Fibroblast of skin of scalp (primary cell): ENCODE results near the gene SRPRA.

Source experiments
- DNase-seq: peaks from one replicate; pipeline ENCODE4 v3.0.0-alpha.2; 2013

Gene SRPRA

DNA sequence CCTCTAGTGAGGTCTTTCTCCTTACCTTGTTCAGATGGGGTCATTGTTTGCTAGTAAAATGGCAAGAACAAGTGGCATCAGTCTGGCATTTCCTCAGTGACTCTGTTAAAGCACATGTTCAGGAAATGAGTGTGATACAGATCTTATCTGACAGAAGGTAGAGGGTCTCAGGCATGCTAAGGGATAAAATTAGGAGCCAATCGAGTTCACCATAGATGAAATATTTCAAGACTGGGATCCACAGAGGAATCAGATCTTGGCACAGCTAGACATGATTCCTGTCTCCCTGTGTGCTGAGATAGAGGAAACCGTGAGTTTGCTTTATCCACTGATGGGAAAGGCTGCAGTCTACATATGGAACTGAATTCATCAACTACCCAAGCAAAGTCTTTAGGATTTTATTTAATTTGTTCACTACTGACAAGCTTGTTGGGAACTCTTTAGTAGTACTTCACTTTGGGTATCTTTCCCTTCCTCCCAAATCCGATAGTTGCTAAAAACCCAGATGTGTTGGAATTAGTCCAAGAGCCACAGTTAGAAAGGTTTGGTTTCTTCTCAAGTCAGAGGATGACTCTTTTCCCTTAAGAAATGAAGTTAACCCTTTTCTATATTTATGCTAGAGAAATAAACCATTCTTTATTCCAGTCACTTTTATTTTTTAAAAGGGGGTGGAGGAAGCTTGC is 38.7 kb downstream of the SRPRA start:
- peak; percentile 6 for DNase-seq

DNA sequence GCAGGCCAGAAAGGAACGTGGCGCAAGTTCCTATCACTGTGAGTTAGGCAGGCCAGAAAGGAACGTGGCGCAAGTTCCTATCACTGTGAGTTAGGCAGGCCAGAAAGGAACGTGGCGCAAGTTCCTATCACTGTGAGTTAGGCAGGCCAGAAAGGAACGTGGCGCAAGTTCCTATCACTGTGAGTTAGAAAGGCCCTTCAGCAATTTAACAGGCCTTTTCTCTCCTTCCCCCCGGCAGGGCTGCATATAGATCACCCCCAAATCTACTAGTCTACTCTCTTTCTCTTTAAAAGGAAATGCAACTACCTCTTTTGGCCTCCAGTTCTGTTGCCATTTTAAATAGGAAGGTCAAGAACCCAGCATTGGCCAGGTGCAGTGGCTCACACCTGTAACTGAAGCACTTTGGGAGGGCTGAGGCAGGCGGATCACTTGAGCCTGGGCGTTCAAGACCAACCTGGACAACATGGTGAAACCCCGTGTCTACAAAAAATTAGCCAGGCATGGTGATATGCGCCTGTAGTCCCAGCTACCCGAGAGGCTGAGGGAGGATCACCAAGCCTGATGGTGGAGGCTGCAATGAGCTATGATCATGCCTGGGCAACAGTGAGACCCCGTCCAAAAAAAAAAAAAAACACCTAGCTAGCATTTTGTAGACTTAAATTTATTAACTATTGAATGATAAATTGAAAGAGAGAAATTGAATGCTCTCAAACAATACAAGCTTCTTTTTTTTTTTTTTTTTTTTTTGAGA is 42.2 kb downstream of the SRPRA start:
- no peak for DNase-seq

DNA sequence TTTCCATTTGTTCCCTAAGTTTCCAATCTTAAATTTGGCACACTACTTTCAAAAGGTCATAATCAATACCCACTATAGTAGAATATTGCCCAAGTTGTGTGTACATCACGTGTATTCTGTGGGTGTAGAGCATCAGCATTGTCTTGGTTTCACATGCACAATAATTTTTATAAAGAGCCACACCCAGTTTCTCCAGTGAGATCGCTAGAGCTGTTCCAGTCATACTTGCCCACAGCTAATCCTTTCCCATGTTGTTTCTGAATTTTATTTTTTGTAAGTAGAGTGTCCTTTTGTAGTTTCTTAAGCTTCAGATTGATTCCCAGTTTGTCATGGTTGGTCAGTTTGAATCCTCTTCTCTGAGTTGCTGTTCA is 43.4 kb downstream of the SRPRA start:
- no peak for DNase-seq

DNA sequence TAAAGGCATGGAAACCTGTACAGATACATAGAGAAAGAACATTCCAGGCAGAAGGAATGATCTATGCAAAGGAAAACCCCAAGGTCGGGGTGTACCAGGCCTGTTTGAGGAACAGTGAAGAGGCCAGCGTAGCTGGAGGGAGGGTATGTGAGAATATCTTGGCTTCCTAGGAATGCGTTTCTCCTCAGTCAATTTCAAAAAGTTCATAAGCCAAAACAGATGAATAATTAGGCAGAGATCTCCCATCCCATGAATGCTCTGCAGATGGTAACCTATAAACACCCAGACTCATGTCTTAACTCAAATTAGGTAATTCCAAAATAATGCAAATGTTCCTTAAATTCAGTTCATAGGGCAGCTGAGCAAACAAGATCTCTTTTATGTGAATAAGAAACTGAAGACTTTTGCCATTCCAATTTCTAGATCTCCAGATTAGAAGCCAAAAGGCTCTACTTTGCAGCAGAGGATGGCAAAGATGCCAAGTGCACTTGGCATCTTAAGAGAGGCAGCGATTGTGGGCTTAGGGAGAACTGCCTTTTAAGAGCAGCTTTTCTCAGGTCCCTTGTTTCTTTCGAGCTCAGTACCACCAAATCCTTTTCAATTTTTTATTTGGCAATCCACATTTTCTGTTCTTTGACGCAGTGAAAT is 43.9 kb downstream of the SRPRA start:
- DNase-seq, result no peak

DNA sequence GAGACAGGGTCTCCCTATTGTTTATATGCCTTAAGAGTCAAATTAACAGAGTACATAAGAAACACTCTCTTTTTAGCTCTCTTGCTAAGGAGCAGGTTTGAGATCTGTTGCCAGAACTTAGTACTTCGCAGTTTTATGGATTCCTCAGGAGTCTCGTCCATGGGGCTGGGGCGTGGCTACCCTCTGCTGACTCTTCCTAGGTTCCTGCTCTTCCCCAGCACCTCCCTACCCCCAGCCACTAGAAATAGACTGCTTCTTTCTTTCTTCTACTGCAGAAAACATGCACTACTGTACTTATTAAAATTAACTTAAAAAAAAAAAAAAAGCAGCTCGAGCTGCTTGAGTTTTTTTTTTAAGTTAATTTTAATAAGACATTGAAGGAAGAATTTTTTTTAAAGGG is 49.1 kb downstream of the SRPRA start:
- DNase-seq, result no peak

DNA sequence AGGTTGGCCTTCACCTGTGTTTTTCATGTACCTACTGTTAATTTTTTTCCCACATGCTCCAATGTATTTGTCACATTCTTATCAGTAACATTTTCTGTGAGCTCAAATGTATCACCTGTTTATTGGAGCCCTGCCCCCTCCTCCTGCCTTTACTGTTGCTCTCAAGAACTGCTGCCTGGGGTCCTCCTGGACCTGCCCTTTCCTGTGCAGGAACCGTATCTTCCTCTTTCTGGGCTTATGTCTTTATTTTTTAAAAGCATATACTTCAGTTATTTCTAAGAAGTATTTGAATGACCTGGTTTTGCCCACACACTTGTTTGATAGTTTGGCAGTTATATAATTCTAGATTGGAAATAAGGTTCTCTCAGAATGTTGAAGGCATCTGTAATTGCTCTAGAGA is 51.2 kb downstream of the SRPRA start:
- DNase-seq, result no peak

DNA sequence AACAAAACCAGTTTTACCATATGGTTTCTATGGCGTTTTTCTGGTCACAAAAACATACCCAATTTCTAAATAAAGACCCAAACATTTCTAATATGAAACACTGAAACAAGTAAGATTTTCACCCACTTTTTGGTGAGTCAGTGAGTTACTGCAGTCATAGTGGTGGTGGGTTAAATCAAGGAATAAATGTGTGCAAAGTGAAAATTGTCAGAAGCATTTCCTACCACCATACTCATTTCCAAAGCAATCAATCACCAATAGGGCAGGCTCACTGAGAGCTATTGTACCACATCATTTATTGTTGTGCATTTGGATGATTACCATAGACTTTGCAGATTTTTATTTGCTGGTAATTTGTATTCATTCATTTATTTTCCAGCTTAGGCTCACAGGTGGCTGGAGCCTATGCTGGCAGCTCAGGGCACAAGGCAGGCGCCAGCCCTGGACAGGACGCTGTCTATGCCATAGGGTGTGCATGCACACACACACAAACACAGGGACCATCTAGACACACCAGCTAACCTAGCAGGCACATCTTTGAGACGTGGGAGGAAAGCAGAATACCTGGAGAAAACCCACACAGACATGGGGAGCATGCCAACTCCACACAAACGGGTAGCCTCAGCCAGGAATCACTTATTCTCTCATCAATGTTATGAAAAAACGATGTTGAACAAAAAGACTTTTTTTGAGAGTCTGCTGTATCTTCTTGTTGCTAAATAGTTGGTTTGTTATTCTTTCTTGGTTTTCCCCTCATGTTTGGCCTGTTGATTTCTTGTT is 52.0 kb downstream of the SRPRA start:
- DNase-seq, result no peak

DNA sequence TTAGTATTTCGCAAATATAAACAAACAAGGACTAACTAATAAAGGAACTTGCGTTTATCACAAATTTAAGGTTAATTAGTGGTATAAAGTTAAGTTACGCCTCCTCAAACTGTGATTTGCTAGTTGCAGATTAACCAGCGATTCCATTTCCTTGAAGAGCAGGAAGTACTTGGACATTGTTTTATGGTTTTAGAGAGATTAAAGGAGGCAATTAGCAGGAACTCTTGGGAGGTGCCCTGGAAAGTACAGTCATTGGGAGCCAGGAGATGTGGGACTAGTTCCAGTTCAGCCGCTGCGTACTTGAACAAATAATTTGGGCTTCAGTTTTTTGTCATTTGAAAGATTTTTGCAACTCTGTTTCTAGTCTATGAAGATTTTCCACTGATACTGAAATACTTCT is 53.9 kb downstream of the SRPRA start:
- no peak for DNase-seq

DNA sequence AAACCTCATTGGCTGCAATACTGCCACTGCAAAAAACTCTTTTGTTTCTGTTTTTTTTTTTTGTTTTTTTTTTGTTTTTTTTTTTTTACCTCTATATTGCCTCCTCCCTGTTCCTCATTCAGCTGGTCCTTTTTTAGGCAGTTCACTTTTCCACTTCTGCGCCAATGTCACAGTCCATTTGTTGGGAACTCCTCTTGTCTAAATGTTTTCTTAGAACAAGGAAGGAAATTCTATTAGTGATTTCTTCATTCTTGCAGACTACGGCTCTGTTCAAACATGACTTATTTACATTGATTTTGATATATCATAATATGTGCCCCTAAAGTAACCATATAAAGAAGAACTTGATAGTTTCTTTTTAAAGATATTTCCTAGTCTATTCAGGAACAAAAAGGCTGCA is 54.3 kb downstream of the SRPRA start:
- DNase-seq, result no peak
